IgD-negative memory B cell (primary cell): Measurements from ENCODE around the gene DUXA. TPM values are rescaled to one million over a fixed set of nuclear protein-coding genes. Genes with fewer than 3 reads are reported as not detected.
"Not testable (repeated sequence)": the region's sequence is repeated elsewhere in the genome, so short reads cannot be mapped to it uniquely, and the experiment has no call there.

Experiments
- H3K27ac Mint-ChIP-seq, 3 donors: one replicate each; pipeline ENCODE4 v1.8.0; 2020 to 2022; ENCODE audit warnings: mild to moderate bottlenecking in 3 of 3, mixed read lengths in 3 of 3, moderate library complexity in 1 of 3
- H3K27me3 Mint-ChIP-seq: one replicate; pipeline ENCODE4 v1.8.0; 2021; ENCODE audit warnings: mixed read lengths
- H3K36me3 Mint-ChIP-seq: one replicate; pipeline ENCODE4 v1.8.0; 2020; ENCODE audit warnings: mild to moderate bottlenecking, mixed read lengths
- H3K4me1 Mint-ChIP-seq, 3 donors: one replicate each; pipeline ENCODE4 v1.8.0; 2020 to 2022; ENCODE audit warnings: mixed read lengths in 3 of 3, mild to moderate bottlenecking in 1 of 3
- H3K4me3 Mint-ChIP-seq, 4 donors: one replicate each; pipeline ENCODE4 v1.8.0; 2020 to 2022; ENCODE audit warnings: mild to moderate bottlenecking in 4 of 4, mixed read lengths in 4 of 4, moderate library complexity in 3 of 4
- H3K9me3 Mint-ChIP-seq, 3 donors: one replicate each; pipeline ENCODE4 v1.8.0; 2020 to 2021; ENCODE audit warnings: mixed read lengths in 3 of 3, mild to moderate bottlenecking in 1 of 3
- polyA plus RNA-seq: library from polyadenylated mRNA; unstranded; fragments of 300-500 nt; fragmentation: Illumina TruSeq; gene quantifications from one replicate; pipeline ENCODE4 v1.2.3, GENCODE V29; 2021

DUXA gene
- polyA plus RNA-seq: not detected

DNA sequence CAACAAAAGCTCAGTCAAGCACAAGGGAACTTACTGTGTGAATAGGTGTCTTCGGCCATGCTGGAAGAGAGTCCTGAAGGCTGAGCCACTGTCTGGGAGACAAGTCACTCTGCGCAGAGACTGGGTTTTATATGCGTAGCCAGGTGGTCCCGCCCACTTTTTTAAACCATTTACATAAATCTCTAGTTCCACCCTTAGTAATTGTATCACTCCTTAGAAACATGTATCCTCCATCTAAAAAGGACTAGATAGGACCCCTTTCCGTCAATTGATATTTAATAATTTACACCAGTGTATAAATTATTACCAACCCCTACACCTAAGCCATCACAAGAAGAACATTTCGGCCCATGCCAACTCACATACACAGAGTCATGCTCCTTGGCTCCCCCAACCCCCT lies at the start of gene DUXA:
DUXA (minus strand) TSS at position 101 of the 400 bp plus-strand sequence; CDS start at position 59, 42 bp downstream.
- no peak within 1 kb of the TSS for H3K4me3 Mint-ChIP-seq
- peaks cover 3% of the 10 kb centered on the region for H3K27me3 Mint-ChIP-seq
- no peak within 1 kb of the TSS for H3K27ac Mint-ChIP-seq
- H3K4me1 Mint-ChIP-seq: peaks cover 5 to 7% (median 6%) of the 10 kb centered on the region in 3 donors
- peaks cover 9 to 22% (median 18%) of the 10 kb centered on the region in 3 donors for H3K9me3 Mint-ChIP-seq
- peaks cover 7% of the 10 kb centered on the region for H3K36me3 Mint-ChIP-seq

GRCh38 chr19:57212109-57212508 lies 44.8 kb upstream of the DUXA start:
- Mint-ChIP-seq H3K36me3 (peaks cover 35% of the 10 kb centered on the region), H3K9me3 (peaks cover 3 to 18% (median 12%) of the 10 kb centered on the region in 3 donors), H3K4me1 (peaks cover 2 to 5% (median 3%) of the 10 kb centered on the region in 3 donors), H3K27ac (no peak overlapping the region), H3K27me3 (no peaks in the 10 kb centered on the region), H3K4me3 (no peak overlapping the region)

DNA sequence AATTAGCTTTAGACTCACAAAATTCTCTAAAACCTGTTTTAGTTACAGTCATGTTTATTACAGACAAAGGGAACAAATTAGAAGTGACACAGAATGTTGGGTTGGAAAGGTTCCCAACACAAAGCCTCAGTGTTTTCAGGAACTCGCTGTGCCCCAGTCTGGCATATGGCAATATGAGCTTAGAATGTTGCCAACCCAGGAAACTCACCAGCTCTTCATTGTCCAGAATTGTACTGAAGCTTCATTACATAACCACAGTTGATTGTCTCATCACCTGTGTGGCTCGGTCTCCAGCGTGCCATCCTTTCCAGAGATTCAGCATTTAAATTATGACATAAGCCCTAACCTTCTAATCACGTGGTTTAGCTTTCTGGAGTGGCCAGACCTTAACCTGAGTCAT lies 43.1 kb upstream of the DUXA start:
- no peaks in the 10 kb centered on the region for H3K27me3 Mint-ChIP-seq
- H3K36me3 Mint-ChIP-seq: peaks cover 34% of the 10 kb centered on the region
- no peak overlapping the region for H3K4me3 Mint-ChIP-seq
- peaks cover under 1 to 2% (median 2%) of the 10 kb centered on the region in 3 donors for H3K4me1 Mint-ChIP-seq
- peaks cover 3 to 18% (median 11%) of the 10 kb centered on the region in 3 donors for H3K9me3 Mint-ChIP-seq
- no peak overlapping the region for H3K27ac Mint-ChIP-seq

DNA sequence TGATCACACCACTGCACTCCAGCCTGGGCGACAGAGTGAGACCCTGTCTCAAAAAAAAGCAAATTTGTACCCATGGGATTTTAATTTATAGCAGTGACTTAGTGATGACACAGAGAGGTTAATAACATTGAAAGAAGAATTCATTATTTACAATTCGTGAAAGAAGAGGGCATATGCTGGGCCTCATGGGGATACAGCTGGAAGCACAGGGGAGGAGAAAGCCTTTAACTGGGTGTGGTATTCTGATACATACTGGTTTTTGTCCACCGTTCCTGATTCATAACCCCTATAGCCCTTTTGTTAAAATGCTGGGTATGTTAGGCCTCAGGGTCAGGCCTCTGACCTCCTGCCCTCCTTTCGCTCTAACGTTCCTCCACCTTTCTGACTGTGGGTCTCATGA lies 34.9 kb upstream of the DUXA start:
- Mint-ChIP-seq H3K9me3 (no peaks in the 10 kb centered on the region), H3K27ac (no peak overlapping the region), H3K36me3 (peaks cover 32% of the 10 kb centered on the region), H3K27me3 (no peaks in the 10 kb centered on the region), H3K4me1 (peaks cover 2 to 21% (median 9%) of the 10 kb centered on the region in 3 donors), H3K4me3 (no peak overlapping the region)

- Mint-ChIP-seq H3K4me3 (peak overlapping the region in 1 of 4 donors; percentile 47), H3K36me3 (peaks cover 31% of the 10 kb centered on the region), H3K4me1 (peaks cover 14 to 32% (median 19%) of the 10 kb centered on the region in 3 donors), H3K9me3 (peaks cover 0 to 11% (median 0%) of the 10 kb centered on the region in 3 donors)
- not testable (repeated sequence) for H3K27ac Mint-ChIP-seq, H3K27me3 Mint-ChIP-seq
Measured at GRCh38 chr19:57197874-57198273, 30.6 kb upstream of the DUXA start.

DNA sequence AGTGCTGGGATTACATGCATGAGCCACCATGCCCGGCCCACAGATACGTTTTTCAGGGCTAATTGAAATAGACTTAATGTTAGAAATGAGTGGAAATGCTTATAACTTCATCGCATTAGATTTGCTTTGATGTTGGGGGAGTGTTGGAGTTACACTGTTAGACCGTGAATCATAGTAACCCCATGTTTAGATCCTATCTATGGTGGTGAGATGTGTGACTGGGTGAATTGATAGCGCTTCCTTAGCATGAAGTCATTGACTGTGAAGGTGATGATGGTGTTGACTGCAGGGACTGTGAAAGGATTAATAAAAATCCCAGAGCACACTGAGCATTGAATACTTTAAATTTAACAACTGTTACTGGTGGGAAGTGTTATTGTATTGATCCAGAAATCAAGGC lies 25.7 kb upstream of the DUXA start:
- H3K27me3 Mint-ChIP-seq: peaks cover 1% of the 10 kb centered on the region
- H3K9me3 Mint-ChIP-seq: peaks cover 10 to 19% (median 14%) of the 10 kb centered on the region in 3 donors
- peaks cover 19% of the 10 kb centered on the region for H3K36me3 Mint-ChIP-seq
- H3K4me3 Mint-ChIP-seq: peak overlapping the region; percentile 90 to 97 (median 96)
- H3K4me1 Mint-ChIP-seq: peaks cover 26 to 31% (median 30%) of the 10 kb centered on the region in 3 donors
- H3K27ac Mint-ChIP-seq: peak overlapping the region in 1 of 3 donors; percentile 81

DNA sequence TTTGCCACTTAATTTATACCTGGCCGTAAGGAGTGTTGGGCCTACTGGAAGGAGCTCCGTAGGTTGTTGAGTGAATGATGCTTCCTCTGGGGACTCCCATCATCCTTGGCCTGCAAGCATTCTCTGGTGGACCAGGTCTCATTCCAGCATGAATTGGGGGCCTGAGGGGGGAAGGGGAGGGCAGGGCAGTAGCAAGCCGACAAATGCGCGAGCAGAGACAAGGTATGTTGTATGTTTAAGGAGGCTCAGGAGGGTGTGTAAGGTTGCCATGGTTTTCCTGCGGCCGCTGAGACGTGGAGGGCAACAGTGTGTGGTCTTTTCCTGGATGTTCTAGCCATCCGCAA lies 24.8 kb upstream of the DUXA start:
- H3K9me3 Mint-ChIP-seq: peaks cover 14 to 23% (median 15%) of the 10 kb centered on the region in 3 donors
- H3K27me3 Mint-ChIP-seq: peaks cover 4% of the 10 kb centered on the region
- H3K4me1 Mint-ChIP-seq: peaks cover 26 to 30% (median 27%) of the 10 kb centered on the region in 3 donors
- peak overlapping the region; percentile 81 to 96 (median 83) for H3K27ac Mint-ChIP-seq
- H3K36me3 Mint-ChIP-seq: peaks cover 17% of the 10 kb centered on the region
- H3K4me3 Mint-ChIP-seq: peak overlapping the region; percentile 90 to 97 (median 96)

DNA sequence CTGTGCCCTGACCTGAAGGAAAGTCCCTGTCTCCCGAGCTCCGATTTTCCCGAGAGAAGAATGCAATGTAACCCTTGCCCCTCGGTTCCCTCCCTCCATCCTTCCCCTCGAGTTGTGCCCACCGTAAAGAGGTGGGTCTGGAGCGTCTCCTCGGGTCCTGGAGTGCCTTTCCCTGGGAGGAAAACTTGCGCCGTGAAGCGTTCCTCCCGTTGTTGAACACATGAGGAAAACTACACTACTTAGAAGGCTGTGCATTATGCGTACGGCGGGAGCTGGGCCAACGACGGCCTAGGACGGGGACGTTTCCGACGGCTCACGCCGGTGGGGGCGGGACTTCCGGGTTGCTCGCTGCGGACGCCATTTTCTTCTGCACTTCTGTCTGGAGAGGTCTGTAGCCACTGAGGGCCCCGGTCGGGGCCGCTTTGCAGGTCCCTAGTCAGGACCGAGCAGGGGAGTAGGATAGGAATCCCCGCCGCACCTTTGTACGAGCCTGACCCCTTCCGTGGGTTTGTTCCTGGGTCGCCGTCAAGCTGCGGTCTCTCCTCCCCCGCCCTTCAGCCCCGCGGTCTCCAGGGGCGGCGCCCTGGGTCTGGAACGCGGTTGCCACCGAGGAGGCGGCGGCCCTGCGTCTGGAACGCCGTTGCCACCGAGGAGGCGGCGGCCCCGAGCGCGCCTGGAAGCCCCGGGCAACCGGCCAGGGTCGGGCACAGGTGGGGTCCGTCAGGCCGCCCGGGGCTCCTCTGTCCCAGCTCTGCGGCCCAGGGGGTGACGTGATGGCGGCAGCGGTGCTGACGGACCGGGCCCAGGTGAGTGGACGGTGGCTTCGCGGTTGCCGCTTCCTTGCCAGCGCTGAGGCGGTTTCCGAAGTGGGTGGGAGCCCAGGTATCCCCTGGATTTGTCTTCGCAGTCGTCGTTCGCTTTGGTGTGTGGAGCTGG lies 24.1 kb upstream of the DUXA start, which contains the start of gene ZNF264:
ZNF264 (plus strand) TSS at position 360 of the 936 bp plus-strand sequence; CDS start at position 774, 414 bp downstream.
- Mint-ChIP-seq H3K27me3 (peaks cover 4% of the 10 kb centered on the region), H3K36me3 (peaks cover 12% of the 10 kb centered on the region), H3K4me1 (peaks cover 26 to 28% (median 27%) of the 10 kb centered on the region in 3 donors), H3K4me3 (peak within 1 kb of the TSS; percentile 90 to 97 (median 96)), H3K27ac (peak within 1 kb of the TSS; percentile 81 to 96 (median 95)), H3K9me3 (peaks cover 14 to 23% (median 15%) of the 10 kb centered on the region in 3 donors)

GRCh38 chr19:57190301-57190700 lies 23.0 kb upstream of the DUXA start:
- peak overlapping the region in 2 of 3 donors; percentile 78 to 81 for H3K27ac Mint-ChIP-seq
- peaks cover 7% of the 10 kb centered on the region for H3K27me3 Mint-ChIP-seq
- H3K4me1 Mint-ChIP-seq: peaks cover 26 to 27% (median 26%) of the 10 kb centered on the region in 3 donors
- peak overlapping the region; percentile 90 to 97 (median 96) for H3K4me3 Mint-ChIP-seq
- H3K36me3 Mint-ChIP-seq: peaks cover 8% of the 10 kb centered on the region
- peaks cover 16 to 23% (median 17%) of the 10 kb centered on the region in 3 donors for H3K9me3 Mint-ChIP-seq

DNA sequence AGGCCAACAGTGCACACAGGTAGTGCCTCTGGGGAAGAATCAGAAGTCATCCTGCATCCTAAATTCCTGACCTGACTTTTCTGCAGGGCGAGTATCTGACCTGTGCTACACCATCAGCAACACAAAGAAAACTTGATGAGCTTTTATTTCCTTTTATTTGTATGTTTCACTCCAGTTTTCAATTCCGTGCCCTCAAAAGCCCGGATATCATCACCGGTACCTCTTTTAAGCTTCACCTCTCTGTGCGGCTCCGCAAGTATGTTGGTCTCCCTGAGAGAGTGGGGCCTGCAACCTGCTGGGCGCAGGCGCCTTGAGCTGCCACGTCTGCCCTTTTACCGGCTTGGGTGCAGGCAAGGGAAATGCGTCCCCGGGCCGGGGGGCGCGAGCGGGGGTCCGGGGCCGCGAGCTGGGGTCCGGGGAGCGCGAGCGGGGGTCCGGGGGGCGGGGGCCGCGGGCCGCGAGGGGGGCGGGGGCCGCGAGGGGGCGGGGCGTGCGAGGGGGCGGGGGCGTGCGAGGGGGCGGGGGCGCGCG lies 4.3 kb upstream of the DUXA start:
- Mint-ChIP-seq H3K27me3 (peaks cover 3% of the 10 kb centered on the region), H3K4me3 (peak overlapping the region; percentile 75 to 89 (median 80)), H3K4me1 (peaks cover 3 to 6% (median 6%) of the 10 kb centered on the region in 3 donors), H3K27ac (peak overlapping the region; percentile 22 to 86 (median 80)), H3K36me3 (peaks cover 2% of the 10 kb centered on the region), H3K9me3 (peaks cover 11 to 33% (median 20%) of the 10 kb centered on the region in 3 donors)

DNA sequence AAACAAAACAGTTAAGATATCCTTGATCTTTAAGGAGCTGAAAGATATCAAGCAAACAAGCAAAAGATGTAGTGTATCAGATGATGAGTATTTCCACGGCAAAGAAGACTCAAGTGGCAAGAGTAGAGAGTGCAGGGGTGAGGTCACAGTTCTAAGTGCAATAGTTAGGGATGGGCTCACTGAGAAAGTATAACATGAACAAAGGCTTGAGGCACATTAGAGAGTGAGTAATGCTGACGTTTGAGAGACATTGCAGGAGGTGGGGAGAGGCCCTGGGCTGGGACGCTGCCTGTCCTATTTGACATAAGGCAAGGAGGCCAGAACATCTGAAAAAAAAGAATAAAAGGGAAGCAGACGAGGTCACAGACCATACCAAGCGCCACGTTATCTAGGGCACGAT lies 1.4 kb downstream of the DUXA start:
- Mint-ChIP-seq H3K27me3 (peaks cover 3% of the 10 kb centered on the region), H3K4me3 (no peak overlapping the region), H3K36me3 (peaks cover 7% of the 10 kb centered on the region), H3K27ac (peak overlapping the region in 1 of 3 donors; percentile 33), H3K9me3 (peaks cover 9 to 22% (median 12%) of the 10 kb centered on the region in 3 donors), H3K4me1 (peaks cover 0 to 4% (median 0%) of the 10 kb centered on the region in 3 donors)

GRCh38 chr19:57161985-57162539 lies 5.2 kb downstream of the DUXA start:
- H3K27ac Mint-ChIP-seq: no peak overlapping the region
- peaks cover 6% of the 10 kb centered on the region for H3K27me3 Mint-ChIP-seq
- H3K9me3 Mint-ChIP-seq: peaks cover 7 to 13% (median 12%) of the 10 kb centered on the region in 3 donors
- H3K36me3 Mint-ChIP-seq: peaks cover 7% of the 10 kb centered on the region
- H3K4me1 Mint-ChIP-seq: peaks cover 0 to 4% (median 0%) of the 10 kb centered on the region in 3 donors
- H3K4me3 Mint-ChIP-seq: no peak overlapping the region

DNA sequence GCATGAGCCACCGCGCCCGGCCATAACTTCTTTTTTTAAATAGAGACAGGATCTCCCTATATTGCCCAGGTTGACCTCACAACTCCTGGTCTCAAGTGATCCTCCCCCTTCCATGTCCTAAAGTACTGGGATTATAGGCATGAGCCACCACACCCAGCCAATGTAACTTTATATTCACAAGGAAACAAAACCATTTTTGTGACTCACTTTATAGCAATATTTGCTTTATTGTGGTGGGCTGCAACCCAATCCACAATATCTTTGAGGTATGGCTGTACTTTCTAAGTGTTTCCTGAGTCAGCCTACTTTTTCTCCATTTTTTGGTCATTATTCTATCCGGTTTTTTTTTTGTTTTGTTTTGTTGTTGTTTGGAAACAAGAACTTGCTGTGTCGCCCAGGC lies 14.4 kb downstream of the DUXA start:
- H3K36me3 Mint-ChIP-seq: peaks cover 3% of the 10 kb centered on the region
- H3K27me3 Mint-ChIP-seq: peaks cover 4% of the 10 kb centered on the region
- no peak overlapping the region for H3K4me3 Mint-ChIP-seq
- peaks cover 4 to 15% (median 11%) of the 10 kb centered on the region in 3 donors for H3K9me3 Mint-ChIP-seq
- H3K27ac Mint-ChIP-seq: no peak overlapping the region
- H3K4me1 Mint-ChIP-seq: no peaks in the 10 kb centered on the region

DNA sequence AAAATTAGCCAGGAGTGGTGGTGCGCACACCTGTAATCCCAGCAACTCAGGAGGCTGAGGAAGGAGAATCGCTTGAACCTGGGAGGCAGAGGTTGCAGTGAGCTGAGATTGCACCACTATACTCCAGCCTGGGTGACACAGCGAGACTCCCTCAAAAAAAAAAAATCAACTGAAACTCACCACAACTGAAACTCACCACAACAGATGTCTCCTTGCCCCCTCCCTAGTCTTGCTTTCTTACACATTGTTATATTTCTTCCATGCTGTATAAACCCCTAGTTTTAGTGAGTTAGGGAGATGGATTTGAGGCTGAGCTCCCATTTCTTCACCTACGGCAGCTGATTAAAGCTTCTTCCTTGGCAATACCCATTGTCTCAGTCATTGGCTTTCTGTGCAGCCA lies 25.6 kb downstream of the DUXA start:
- H3K27ac Mint-ChIP-seq: no peak overlapping the region
- H3K4me3 Mint-ChIP-seq: no peak overlapping the region
- peaks cover 2% of the 10 kb centered on the region for H3K27me3 Mint-ChIP-seq
- peaks cover 9 to 13% (median 10%) of the 10 kb centered on the region in 3 donors for H3K9me3 Mint-ChIP-seq
- H3K4me1 Mint-ChIP-seq: no peaks in the 10 kb centered on the region
- H3K36me3 Mint-ChIP-seq: no peaks in the 10 kb centered on the region

GRCh38 chr19:57135797-57136196 lies 31.5 kb downstream of the DUXA start:
- no peaks in the 10 kb centered on the region for H3K4me1 Mint-ChIP-seq
- H3K4me3 Mint-ChIP-seq: no peak overlapping the region
- H3K27ac Mint-ChIP-seq: no peak overlapping the region
- peaks cover 7 to 17% (median 16%) of the 10 kb centered on the region in 3 donors for H3K9me3 Mint-ChIP-seq
- H3K36me3 Mint-ChIP-seq: peaks cover 5% of the 10 kb centered on the region
- peaks cover 2% of the 10 kb centered on the region for H3K27me3 Mint-ChIP-seq
